ENCODE results near the gene UBE2G2. TPM values are rescaled to one million over a fixed set of nuclear protein-coding genes. Genes with fewer than 3 reads are reported as not detected.

Gene UBE2G2
- total RNA-seq, 1 donor from 2014 or later: 78.8 TPM

DNA sequence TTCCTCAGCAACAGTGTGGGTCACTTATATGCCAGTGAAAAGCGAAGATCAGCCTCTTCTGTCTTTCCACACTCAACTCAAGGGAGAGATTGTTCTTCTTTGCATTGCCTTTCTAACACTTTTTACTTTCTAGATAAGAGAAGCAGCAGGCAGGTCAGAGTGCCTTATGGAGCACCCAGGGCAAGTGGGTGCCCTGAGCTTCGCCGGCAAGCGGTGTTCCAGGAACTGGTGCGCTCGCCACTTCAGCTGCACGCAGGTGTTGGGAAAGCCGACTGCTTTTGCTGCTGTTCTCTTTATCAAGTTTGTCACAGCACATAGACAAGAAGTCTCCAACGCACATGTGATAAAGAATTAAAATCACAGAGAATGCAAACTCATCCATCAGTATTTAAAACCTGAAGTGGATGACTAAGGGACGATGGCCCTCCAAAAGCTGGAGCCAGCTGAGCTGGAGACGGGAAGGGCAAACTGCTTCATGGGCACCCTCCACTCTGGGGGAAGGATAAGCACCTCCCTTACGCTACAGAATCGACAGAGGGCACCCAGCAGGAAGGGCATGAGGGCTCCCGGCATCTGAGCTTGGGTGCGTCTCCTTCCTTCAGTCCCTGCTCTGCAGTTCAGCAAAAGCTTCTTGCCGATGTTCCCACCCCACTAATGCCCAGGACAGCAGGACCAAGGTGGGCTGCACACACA, 20.7 kb downstream of the UBE2G2 start:
- Histone ChIP-seq H3K27ac (no peak overlapping the region), H3K4me1 (peaks cover 29% of the 10 kb centered on the region), H3K36me3 (peaks cover 34% of the 10 kb centered on the region), H3K4me3 (no peak overlapping the region), H3K9me3 (no peaks in the 10 kb centered on the region), H3K27me3 (no peaks in the 10 kb centered on the region)
- intact Hi-C loops (cut with DNase I): no loop called here
- TF ChIP-seq, protein P1, sequence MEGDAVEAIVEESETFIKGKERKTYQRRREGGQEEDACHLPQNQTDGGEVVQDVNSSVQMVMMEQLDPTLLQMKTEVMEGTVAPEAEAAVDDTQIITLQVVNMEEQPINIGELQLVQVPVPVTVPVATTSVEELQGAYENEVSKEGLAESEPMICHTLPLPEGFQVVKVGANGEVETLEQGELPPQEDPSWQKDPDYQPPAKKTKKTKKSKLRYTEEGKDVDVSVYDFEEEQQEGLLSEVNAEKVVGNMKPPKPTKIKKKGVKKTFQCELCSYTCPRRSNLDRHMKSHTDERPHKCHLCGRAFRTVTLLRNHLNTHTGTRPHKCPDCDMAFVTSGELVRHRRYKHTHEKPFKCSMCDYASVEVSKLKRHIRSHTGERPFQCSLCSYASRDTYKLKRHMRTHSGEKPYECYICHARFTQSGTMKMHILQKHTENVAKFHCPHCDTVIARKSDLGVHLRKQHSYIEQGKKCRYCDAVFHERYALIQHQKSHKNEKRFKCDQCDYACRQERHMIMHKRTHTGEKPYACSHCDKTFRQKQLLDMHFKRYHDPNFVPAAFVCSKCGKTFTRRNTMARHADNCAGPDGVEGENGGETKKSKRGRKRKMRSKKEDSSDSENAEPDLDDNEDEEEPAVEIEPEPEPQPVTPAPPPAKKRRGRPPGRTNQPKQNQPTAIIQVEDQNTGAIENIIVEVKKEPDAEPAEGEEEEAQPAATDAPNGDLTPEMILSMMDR (IDR thresholded peaks at IDR 0.05): no peak
- ATAC-seq (peak; percentile 79), DNase-seq (peak; percentile 81)

DNA sequence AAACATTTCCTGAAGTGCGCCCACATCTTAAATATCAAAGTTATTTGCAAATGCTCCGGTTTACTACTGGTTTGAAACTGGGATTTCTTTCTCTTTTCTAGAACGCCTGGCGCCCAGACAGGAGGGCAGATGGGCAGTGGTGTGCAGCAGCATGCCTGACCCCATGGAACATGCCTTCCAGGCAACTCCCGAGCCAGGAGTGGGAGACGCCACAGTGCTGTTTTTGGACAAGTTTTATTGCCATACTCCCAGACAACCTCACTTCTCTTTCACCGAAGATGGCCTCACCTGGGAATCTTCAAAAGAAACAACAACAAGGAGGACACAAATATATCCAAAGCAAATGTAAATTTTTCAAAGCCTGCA, 21.5 kb downstream of the UBE2G2 start:
- H3K36me3 ChIP-seq: peaks cover 42% of the 10 kb centered on the region
- ATAC-seq: no peak

DNA sequence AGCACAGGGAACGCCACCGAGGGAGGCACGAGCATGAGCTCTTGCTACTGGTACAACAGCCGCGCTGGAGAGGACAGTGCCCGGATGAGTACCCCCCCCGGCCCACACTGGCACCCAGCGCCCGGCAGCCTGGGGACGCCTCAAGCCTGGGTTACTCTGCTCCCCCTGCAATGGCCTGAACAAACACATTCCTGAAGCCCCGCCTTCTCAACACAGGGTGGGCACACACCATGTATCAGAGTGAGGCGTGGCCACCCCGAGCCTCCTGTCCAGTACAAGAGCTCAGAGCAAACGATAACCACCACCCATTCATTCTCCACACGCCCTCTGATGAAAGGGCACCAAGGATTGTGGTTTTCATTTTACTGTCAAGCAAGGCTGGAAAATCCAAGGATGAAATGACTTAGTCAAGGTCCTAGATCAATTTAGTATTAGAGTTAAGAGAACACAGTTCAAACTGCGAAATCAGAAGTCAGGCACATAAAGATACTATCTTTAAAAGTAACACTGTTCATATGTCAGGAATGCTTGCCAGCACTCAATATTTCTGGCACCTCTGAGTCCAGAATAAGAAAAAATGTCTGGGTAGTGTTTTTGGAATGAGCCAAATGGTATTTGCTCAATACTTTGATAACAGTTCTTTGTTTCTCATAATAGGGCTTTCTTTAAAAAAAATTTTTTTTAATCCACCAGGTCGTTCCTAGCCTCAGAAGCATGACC, 22.0 kb downstream of the UBE2G2 start:
- peaks cover 47% of the 10 kb centered on the region for H3K36me3 ChIP-seq
- H3K4me3 ChIP-seq: no peak overlapping the region
- DNase-seq: no peak
- no peak overlapping the region for H3K27ac ChIP-seq
- no peaks in the 10 kb centered on the region for H3K9me3 ChIP-seq
- TF ChIP-seq, protein P1 (IDR thresholded peaks at IDR 0.05): no peak
- H3K27me3 ChIP-seq: no peaks in the 10 kb centered on the region
- intact Hi-C loops (cut with DNase I): no loop called here
- peaks cover 19% of the 10 kb centered on the region for H3K4me1 ChIP-seq
- ATAC-seq: peak; percentile 24

More for the DNA sequence above, 21.5 kb downstream of the UBE2G2 start:
- H3K27me3 ChIP-seq: no peaks in the 10 kb centered on the region
- peaks cover 21% of the 10 kb centered on the region for H3K4me1 ChIP-seq
- no peak overlapping the region for H3K4me3 ChIP-seq
- TF ChIP-seq, protein P1 (IDR thresholded peaks at IDR 0.05): no peak
- H3K9me3 ChIP-seq: no peaks in the 10 kb centered on the region
- H3K27ac ChIP-seq: no peak overlapping the region
- DNase-seq: no peak
- intact Hi-C loops (cut with DNase I): no loop called here

DNA sequence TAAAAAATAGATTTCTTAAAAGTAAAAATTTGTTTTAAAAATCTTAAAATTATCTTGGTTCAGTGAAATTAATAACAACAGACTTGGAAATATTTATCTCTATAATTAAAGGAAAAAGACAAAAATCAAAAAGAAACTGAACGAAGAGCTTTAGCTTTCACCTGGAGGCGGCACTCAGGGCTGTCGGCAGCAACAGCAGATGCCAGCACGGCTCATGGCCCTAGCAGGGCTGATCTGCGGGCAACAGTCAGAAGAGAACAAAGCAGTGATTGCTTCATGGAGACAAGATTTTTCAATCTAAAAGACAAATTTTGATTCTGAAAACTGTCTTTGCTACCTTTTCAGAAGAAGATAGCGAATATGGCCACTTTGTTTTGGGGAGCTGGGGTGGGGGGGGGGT, 22.6 kb downstream of the UBE2G2 start:
- no peak for ATAC-seq
- Histone ChIP-seq H3K4me1 (peaks cover 19% of the 10 kb centered on the region), H3K27me3 (no peaks in the 10 kb centered on the region), H3K4me3 (no peak overlapping the region), H3K9me3 (no peaks in the 10 kb centered on the region), H3K36me3 (peaks cover 50% of the 10 kb centered on the region), H3K27ac (no peak overlapping the region)
- intact Hi-C loops (cut with DNase I): no loop called here
- TF ChIP-seq, protein P1 (IDR thresholded peaks at IDR 0.05): no peak
- DNase-seq: no peak

DNA sequence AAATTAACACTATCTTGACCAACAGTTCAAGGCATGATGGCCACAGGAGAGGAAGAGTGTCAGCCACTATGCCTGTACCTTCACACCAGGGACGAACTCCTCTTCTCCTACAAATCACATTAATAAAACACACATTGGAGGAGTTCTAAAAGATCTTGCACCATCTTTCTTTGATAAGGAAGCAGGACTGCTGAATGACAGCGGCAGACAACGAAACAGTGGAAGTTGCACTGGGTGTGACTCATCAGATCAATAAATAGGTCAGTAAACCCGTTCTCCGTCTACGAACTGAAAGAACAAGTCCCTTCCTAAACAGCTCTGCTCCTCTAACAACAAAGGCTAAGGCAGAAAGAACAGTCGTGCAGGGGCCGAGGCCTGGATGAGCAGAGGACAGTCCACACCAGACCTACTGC, 23.1 kb downstream of the UBE2G2 start:
- Histone ChIP-seq H3K27me3 (no peaks in the 10 kb centered on the region), H3K36me3 (peaks cover 52% of the 10 kb centered on the region)
- no peak for ATAC-seq

More for the DNA sequence above, 23.1 kb downstream of the UBE2G2 start:
- no peak overlapping the region for H3K4me3 ChIP-seq
- intact Hi-C loops (cut with DNase I): no loop called here
- peaks cover 19% of the 10 kb centered on the region for H3K4me1 ChIP-seq
- H3K27ac ChIP-seq: no peak overlapping the region
- no peak for DNase-seq
- TF ChIP-seq, protein P1 (IDR thresholded peaks at IDR 0.05): no peak
- H3K9me3 ChIP-seq: no peaks in the 10 kb centered on the region

Measured in upper lobe of right lung (tissue), 1 donor.